ENCODE measurements around the gene FOXN3.
"Not testable (repeated sequence)": the region's sequence is repeated elsewhere in the genome, so short reads cannot be mapped to it uniquely, and the experiment has no call there.

The FOXN3 gene

DNA sequence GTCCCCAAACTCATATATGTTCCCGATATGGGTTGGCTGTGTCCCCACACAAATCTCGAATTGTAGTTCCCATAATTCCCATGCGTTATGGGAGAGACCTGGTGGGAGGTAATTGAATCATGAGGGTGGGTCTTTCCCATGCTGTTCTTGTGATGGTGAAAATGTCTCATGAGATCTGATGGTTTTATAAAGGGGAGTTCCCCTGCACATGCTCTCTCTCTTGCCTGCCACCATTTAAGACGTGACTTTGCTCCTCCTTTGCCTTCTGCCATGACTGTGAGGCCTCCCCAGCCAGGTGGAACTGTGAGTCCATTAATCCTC lies 166.4 kb downstream of the FOXN3 start:
- not testable (repeated sequence) for H3K27me3 ChIP-seq (ENCODE audit: control insufficient read depth in 1 of 2, insufficient read depth in 2 of 2, low read length in 2 of 2); H3K4me3 ChIP-seq (ENCODE audit: low read length in 2 of 2); H3K36me3 ChIP-seq (ENCODE audit: control insufficient read depth in 2 of 2, insufficient read depth in 2 of 2, low read length in 2 of 2); H3K27ac ChIP-seq (ENCODE audit: low read length); H3K9me3 ChIP-seq (ENCODE audit: control insufficient read depth in 2 of 2, low read length in 2 of 2); H3K9ac ChIP-seq (ENCODE audit: low read length in 2 of 2)
- peaks cover 24% of the 10 kb centered on the region for H3K4me1 ChIP-seq (ENCODE audit: control insufficient read depth, insufficient read depth, low read length)

DNA sequence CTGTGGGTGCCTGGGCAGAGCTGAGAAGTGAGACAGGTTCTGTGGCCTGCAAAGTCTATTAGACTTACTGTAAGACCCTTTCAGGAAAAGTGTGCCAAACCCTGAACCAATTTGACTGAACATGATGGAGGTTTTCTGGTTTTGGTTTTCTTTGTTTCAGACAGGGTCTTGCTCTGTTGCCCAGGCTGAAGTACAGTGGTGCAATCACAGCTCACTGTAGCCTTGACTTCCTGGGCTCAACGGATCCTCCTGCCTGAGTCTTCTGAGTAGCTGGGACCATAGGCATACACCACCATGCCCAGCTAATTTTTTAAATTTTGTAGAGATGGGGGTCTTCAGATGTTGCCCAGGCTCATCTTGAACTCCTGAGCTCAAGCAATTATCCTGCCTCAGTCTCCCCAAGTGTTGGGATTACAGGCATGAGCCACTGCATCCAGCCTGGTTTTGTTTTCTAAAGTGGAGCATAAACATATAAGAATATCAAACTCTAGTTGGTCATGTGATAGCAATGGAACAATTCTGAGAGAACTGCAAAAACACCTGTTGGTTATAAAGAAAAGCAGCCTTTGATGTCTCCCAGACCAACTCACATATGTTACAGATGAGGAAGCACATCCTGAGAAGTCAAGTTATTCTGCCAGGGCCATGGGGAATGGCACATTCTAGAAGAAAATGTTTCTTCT lies 166.9 kb downstream of the FOXN3 start:
- H3K4me3 ChIP-seq (ENCODE audit: low read length in 2 of 2): no peak overlapping the region
- H3K9ac ChIP-seq (ENCODE audit: low read length in 2 of 2): no peak overlapping the region
- no peaks in the 10 kb centered on the region for H3K36me3 ChIP-seq (ENCODE audit: control insufficient read depth in 2 of 2, insufficient read depth in 2 of 2, low read length in 2 of 2)
- no peaks in the 10 kb centered on the region for H3K9me3 ChIP-seq (ENCODE audit: control insufficient read depth in 2 of 2, low read length in 2 of 2)
- H3K27ac ChIP-seq (ENCODE audit: low read length): no peak overlapping the region
- H3K27me3 ChIP-seq (ENCODE audit: control insufficient read depth in 1 of 2, insufficient read depth in 2 of 2, low read length in 2 of 2): no peaks in the 10 kb centered on the region
- peaks cover 24% of the 10 kb centered on the region for H3K4me1 ChIP-seq (ENCODE audit: control insufficient read depth, insufficient read depth, low read length)

DNA sequence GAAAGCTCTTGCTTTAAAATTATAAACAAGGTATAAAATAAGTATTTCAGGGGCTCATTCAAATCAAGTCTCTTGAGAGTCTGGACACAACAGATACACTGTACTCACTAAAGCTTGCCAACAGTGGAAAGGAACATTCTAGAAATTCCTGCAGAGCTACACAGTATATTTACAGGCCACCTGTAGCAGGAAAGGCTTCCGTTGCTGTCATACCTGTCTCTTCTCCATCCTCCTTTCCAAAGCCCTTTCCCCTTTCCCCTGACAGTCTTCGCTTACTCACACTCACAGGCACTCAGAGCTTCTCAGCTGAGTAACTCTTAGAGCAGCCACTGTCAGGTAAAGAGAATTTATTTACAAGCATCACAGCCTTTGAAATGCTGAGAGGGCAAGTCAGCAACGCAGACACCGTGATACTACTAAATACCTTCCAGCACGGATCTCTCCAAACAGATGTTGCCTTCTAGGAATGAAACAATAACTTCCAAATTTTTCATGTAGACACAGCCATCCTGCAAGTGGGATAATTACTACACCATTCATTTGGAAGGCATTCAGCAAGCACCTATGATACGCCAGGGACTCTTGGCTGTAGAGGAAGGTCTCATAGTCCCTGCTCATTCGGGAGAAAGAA lies 167.9 kb downstream of the FOXN3 start:
- no peaks in the 10 kb centered on the region for H3K27me3 ChIP-seq (ENCODE audit: control insufficient read depth in 1 of 2, insufficient read depth in 2 of 2, low read length in 2 of 2)
- no peaks in the 10 kb centered on the region for H3K9me3 ChIP-seq (ENCODE audit: control insufficient read depth in 2 of 2, low read length in 2 of 2)
- H3K4me1 ChIP-seq (ENCODE audit: control insufficient read depth, insufficient read depth, low read length): peaks cover 17% of the 10 kb centered on the region
- H3K4me3 ChIP-seq (ENCODE audit: low read length in 2 of 2): no peak overlapping the region
- no peak overlapping the region for H3K27ac ChIP-seq (ENCODE audit: low read length)
- no peak overlapping the region for H3K9ac ChIP-seq (ENCODE audit: low read length in 2 of 2)
- no peaks in the 10 kb centered on the region for H3K36me3 ChIP-seq (ENCODE audit: control insufficient read depth in 2 of 2, insufficient read depth in 2 of 2, low read length in 2 of 2)

DNA sequence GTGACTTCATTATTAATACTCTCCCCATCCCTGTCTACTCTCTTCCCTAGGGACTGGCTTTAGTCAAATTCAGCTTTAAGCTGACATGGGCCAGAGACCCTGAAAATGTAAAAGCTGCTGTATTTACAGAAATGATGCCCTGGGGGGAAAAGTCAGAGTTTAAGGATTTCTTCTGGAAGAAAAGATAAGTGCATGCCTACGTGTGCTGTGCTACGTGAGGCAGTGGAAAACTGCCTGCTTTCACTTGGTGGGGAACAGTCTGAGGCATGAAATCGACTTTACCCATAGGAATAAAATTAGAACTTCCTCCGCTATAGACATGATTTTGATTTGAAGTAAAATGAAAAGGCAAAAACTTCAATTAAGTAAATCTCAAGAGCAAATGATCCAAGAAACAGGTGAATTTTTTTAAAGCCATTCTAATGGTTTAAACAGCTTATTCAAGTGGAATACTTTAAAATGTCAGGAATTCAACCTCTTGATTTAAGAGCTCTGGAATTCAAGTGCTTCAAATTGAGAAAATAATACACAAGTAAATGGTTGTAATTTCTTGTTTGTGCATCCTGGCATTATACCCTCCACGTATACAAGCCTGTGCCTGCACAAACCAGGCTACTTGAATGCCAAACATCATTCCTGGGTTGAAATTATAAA lies 168.5 kb downstream of the FOXN3 start:
- H3K4me3 ChIP-seq (ENCODE audit: low read length in 2 of 2): no peak overlapping the region
- H3K27me3 ChIP-seq (ENCODE audit: control insufficient read depth in 1 of 2, insufficient read depth in 2 of 2, low read length in 2 of 2): no peaks in the 10 kb centered on the region
- peaks cover 13% of the 10 kb centered on the region for H3K4me1 ChIP-seq (ENCODE audit: control insufficient read depth, insufficient read depth, low read length)
- no peak overlapping the region for H3K9ac ChIP-seq (ENCODE audit: low read length in 2 of 2)
- H3K36me3 ChIP-seq (ENCODE audit: control insufficient read depth in 2 of 2, insufficient read depth in 2 of 2, low read length in 2 of 2): no peaks in the 10 kb centered on the region
- no peaks in the 10 kb centered on the region for H3K9me3 ChIP-seq (ENCODE audit: control insufficient read depth in 2 of 2, low read length in 2 of 2)
- H3K27ac ChIP-seq (ENCODE audit: low read length): no peak overlapping the region

DNA sequence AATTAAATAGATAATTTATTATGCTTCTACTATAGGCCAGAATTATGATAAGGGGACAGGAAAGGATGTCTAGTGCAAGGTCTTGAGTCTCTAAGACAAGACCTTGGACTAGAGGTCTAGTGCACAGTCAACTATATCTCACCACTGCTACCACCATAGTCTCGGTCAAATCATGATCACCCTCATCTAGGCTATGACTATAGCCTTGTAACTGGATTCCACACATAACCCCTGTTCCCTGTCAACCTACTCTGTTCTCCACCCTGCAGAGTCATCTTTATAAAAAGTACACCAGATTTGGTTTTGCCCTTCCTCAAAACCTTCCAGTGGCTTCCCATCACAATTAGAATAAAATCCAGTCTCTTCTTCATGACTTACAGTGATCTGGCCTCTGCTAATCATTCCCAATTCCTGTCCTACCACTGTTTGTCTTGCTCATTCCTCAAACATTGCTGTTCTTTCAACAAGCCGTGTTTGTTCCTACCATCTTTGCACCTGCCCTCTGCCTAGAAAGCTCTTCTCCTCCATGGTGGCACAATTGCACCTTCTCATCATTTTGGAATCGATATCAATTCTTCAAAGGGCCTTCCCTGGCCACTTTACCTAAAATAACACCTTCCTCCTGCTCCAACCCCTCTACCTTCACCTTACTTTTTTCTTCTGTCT lies 169.4 kb downstream of the FOXN3 start:
- Histone ChIP-seq H3K4me1 (ENCODE audit: control insufficient read depth, insufficient read depth, low read length) (peaks cover 10% of the 10 kb centered on the region), H3K4me3 (ENCODE audit: low read length in 2 of 2) (no peak overlapping the region), H3K36me3 (ENCODE audit: control insufficient read depth in 2 of 2, insufficient read depth in 2 of 2, low read length in 2 of 2) (no peaks in the 10 kb centered on the region)

DNA sequence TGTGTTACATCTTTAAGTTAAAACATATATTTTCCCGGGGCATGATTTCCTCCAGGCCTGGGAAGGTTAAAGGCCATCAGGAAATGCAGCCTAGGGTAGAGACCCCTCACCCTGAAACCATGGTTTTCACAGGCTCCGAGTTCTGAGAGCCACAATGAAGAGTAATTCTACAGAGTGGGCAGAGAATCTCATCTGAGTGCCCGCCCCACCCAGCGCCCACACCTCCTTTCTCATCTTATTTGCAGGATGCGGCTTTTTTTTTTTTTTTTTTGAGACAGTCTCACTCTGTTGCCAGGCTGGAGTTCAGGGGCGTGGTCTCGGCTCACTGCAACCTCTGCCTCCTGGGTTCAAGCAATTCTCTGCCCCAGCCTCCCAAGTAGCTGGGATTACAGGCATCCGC lies 170.7 kb downstream of the FOXN3 start:
- Histone ChIP-seq H3K4me1 (ENCODE audit: control insufficient read depth, insufficient read depth, low read length) (peaks cover 10% of the 10 kb centered on the region), H3K36me3 (ENCODE audit: control insufficient read depth in 2 of 2, insufficient read depth in 2 of 2, low read length in 2 of 2) (no peaks in the 10 kb centered on the region), H3K27me3 (ENCODE audit: control insufficient read depth in 1 of 2, insufficient read depth in 2 of 2, low read length in 2 of 2) (no peaks in the 10 kb centered on the region), H3K9me3 (ENCODE audit: control insufficient read depth in 2 of 2, low read length in 2 of 2) (no peaks in the 10 kb centered on the region), H3K4me3 (ENCODE audit: low read length in 2 of 2) (no peak overlapping the region), H3K27ac (ENCODE audit: low read length) (no peak overlapping the region), H3K9ac (ENCODE audit: low read length in 2 of 2) (no peak overlapping the region)

More for the DNA sequence above, 169.4 kb downstream of the FOXN3 start:
- Histone ChIP-seq H3K9ac (ENCODE audit: low read length in 2 of 2) (no peak overlapping the region), H3K27me3 (ENCODE audit: control insufficient read depth in 1 of 2, insufficient read depth in 2 of 2, low read length in 2 of 2) (no peaks in the 10 kb centered on the region), H3K27ac (ENCODE audit: low read length) (no peak overlapping the region), H3K9me3 (ENCODE audit: control insufficient read depth in 2 of 2, low read length in 2 of 2) (no peaks in the 10 kb centered on the region)

DNA sequence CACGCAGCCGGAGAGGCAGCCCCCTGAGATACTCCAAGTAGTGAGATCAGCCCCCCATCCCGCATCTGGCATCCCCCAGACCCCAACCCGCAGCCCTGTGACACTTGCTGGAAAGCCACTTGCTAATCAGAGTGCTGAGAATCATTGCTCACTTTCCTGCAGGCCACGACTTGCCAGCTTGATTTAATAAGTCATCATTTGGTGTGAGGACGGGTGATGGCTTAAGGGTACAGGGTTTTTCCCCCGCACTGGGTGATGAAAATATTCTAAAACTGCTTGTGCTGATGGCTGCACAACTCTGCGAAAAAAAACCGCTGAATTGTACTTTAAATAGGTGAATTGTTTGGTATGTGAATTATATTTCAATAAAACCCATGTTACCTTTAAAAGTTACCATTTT lies 171.2 kb downstream of the FOXN3 start:
- H3K4me3 ChIP-seq (ENCODE audit: low read length in 2 of 2): no peak overlapping the region
- H3K9me3 ChIP-seq (ENCODE audit: control insufficient read depth in 2 of 2, low read length in 2 of 2): no peaks in the 10 kb centered on the region
- H3K4me1 ChIP-seq (ENCODE audit: control insufficient read depth, insufficient read depth, low read length): peaks cover 10% of the 10 kb centered on the region
- no peaks in the 10 kb centered on the region for H3K36me3 ChIP-seq (ENCODE audit: control insufficient read depth in 2 of 2, insufficient read depth in 2 of 2, low read length in 2 of 2)
- H3K27ac ChIP-seq (ENCODE audit: low read length): no peak overlapping the region
- no peak overlapping the region for H3K9ac ChIP-seq (ENCODE audit: low read length in 2 of 2)
- H3K27me3 ChIP-seq (ENCODE audit: control insufficient read depth in 1 of 2, insufficient read depth in 2 of 2, low read length in 2 of 2): no peaks in the 10 kb centered on the region

DNA sequence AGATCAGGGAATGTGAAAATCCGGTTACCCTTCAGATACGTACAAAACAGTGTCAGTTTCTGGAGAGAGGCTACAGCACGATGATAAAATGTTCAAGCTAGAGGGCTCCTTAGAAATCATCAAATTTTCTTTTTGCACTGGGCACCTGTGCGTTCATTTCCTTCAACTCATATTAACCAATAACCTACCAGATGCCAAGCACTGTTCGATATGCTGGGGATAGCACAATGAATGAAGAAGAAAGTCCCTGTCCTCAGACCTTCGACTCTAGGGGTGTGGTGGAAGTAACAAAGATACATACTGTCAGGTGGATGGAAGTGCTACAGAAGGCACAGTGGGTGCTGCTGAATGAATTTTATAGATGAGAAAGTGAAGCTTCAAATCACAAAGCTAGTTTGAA lies 172.3 kb downstream of the FOXN3 start:
- no peak overlapping the region for H3K27ac ChIP-seq (ENCODE audit: low read length)
- no peak overlapping the region for H3K4me3 ChIP-seq (ENCODE audit: low read length in 2 of 2)
- peaks cover 12% of the 10 kb centered on the region for H3K4me1 ChIP-seq (ENCODE audit: control insufficient read depth, insufficient read depth, low read length)
- no peaks in the 10 kb centered on the region for H3K27me3 ChIP-seq (ENCODE audit: control insufficient read depth in 1 of 2, insufficient read depth in 2 of 2, low read length in 2 of 2)
- H3K9me3 ChIP-seq (ENCODE audit: control insufficient read depth in 2 of 2, low read length in 2 of 2): no peaks in the 10 kb centered on the region
- no peaks in the 10 kb centered on the region for H3K36me3 ChIP-seq (ENCODE audit: control insufficient read depth in 2 of 2, insufficient read depth in 2 of 2, low read length in 2 of 2)
- H3K9ac ChIP-seq (ENCODE audit: low read length in 2 of 2): no peak overlapping the region

DNA sequence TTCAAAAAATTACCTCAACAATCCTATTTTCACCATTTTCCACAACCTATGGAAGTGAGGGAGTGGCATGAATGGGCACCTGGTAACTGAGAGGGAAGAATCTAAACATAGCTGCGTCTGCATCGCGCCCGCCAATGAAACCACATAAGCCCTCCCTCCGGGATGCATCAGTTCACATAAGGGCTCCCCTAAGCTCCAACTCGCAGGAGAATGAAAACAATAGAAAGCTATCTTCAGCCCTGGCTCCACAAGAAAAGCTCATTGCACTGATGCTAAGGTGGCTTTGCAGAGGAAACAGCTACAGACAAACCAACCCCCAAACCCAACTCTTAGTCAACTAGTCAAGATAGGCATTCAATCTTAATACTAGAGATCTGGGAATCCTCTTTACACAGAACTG lies 173.3 kb downstream of the FOXN3 start:
- Histone ChIP-seq H3K27me3 (ENCODE audit: control insufficient read depth in 1 of 2, insufficient read depth in 2 of 2, low read length in 2 of 2) (no peaks in the 10 kb centered on the region), H3K4me3 (ENCODE audit: low read length in 2 of 2) (no peak overlapping the region), H3K27ac (ENCODE audit: low read length) (no peak overlapping the region), H3K9ac (ENCODE audit: low read length in 2 of 2) (no peak overlapping the region), H3K9me3 (ENCODE audit: control insufficient read depth in 2 of 2, low read length in 2 of 2) (no peaks in the 10 kb centered on the region), H3K36me3 (ENCODE audit: control insufficient read depth in 2 of 2, insufficient read depth in 2 of 2, low read length in 2 of 2) (no peaks in the 10 kb centered on the region), H3K4me1 (ENCODE audit: control insufficient read depth, insufficient read depth, low read length) (peaks cover 5% of the 10 kb centered on the region)

DNA sequence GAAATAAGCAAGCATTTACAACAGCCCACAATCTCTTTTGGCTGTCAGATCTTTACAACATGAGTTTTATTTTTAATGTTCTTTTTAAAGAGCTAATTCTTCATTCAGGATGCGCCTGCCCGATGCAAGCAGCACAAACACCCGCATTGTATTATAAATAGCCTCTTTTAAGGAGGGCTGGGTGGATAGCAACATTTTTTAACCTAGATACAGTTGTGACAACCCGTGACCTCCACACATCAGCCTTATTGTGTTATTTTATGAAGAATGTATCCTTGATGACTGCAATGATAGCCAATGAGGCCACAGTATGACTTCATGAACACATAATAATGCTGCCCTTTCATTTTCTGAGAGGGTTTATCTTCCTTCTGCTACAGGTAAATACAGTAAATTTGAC lies 173.7 kb downstream of the FOXN3 start:
- no peaks in the 10 kb centered on the region for H3K9me3 ChIP-seq (ENCODE audit: control insufficient read depth in 2 of 2, low read length in 2 of 2)
- H3K9ac ChIP-seq (ENCODE audit: low read length in 2 of 2): no peak overlapping the region
- H3K4me1 ChIP-seq (ENCODE audit: control insufficient read depth, insufficient read depth, low read length): peaks cover 2% of the 10 kb centered on the region
- no peak overlapping the region for H3K27ac ChIP-seq (ENCODE audit: low read length)
- H3K36me3 ChIP-seq (ENCODE audit: control insufficient read depth in 2 of 2, insufficient read depth in 2 of 2, low read length in 2 of 2): no peaks in the 10 kb centered on the region
- H3K4me3 ChIP-seq (ENCODE audit: low read length in 2 of 2): no peak overlapping the region
- H3K27me3 ChIP-seq (ENCODE audit: control insufficient read depth in 1 of 2, insufficient read depth in 2 of 2, low read length in 2 of 2): no peaks in the 10 kb centered on the region
